GM12878 (cell line): ENCODE data around the gene MYH7B. TPM values are rescaled to one million over a fixed set of nuclear protein-coding genes. Genes with fewer than 3 reads are reported as not detected.

Experiments used
- ATAC-seq: fragments of 200-7000 bp; cut with Tn5 transposase; 3 replicates; pipeline ENCODE4 v1.9.1; 2020; ENCODE audit warnings: mild to moderate bottlenecking, moderate library complexity
- BruUV-seq: library from RNA; stranded (reverse); fragments of 400-500 nt; replicated peaks from 2 replicates; lab custom pipeline; 2021; lab: Mats Ljungman, UMichigan
- CTCF ChIA-PET: fragments of 300-600 bp; sonication (Branson Sonifier 250); formaldehyde crosslinking; extraction: SDS; loops from one replicate; lab custom pipeline; 2021; ENCODE audit warnings: inconsistent platforms; lab: Yijun Ruan, JAX
- POLR2A ChIA-PET: fragments of 350-600 bp; formaldehyde crosslinking; extraction: SDS; loops from one replicate; lab custom pipeline; 2021; ENCODE audit warnings: inconsistent platforms; lab: Charles Lee
- RAD21 ChIA-PET: fragments of 300-600 bp; sonication (Branson Sonifier 250); formaldehyde crosslinking; loops from one replicate; lab custom pipeline; 2023; ENCODE audit warnings: antibody characterized with exemption; ENCODE audit not compliant: unreplicated experiment; lab: Charles Lee
- SMC1A ChIA-PET: fragments of 300-600 bp; sonication (Branson Sonifier 250); formaldehyde crosslinking; loops from one replicate; lab custom pipeline; 2023; ENCODE audit not compliant: unreplicated experiment, uncharacterized antibody; lab: Charles Lee
- DNase-seq: peaks from one replicate; pipeline ENCODE4 v3.0.0-alpha.2; 2011; ENCODE audit warnings: low read depth, low spot score
- FAIRE-seq: peaks from 3 replicates; lab custom pipeline; 2011; peaks lifted over from hg19 to GRCh38; lab: Jason Lieb, UNC
- H2AFZ ChIP-seq: 2 replicates; pipeline ENCODE4 v1.6.0; 2011; ENCODE audit warnings: low read depth, low read length, control low read depth; ENCODE audit not compliant: control insufficient read depth
- H3K27ac ChIP-seq: 2 replicates; pipeline ENCODE4 v1.5.1; 2011; ENCODE audit warnings: control low read depth; ENCODE audit not compliant: control insufficient read depth, insufficient read depth
- H3K27me3 ChIP-seq, 2 experiments: replicated peaks in 1 of 2; 2 replicates each; pipeline versions ENCODE4 v1.6.0 to v1.6.1; 2011; ENCODE audit warnings: low read length in 1 of 2; ENCODE audit not compliant: control insufficient read depth in 2 of 2, insufficient read depth in 2 of 2
- H3K36me3 ChIP-seq, 2 experiments: 2 replicates each; pipeline ENCODE4 v1.5.1; 2011; ENCODE audit warnings: low read length in 1 of 2; ENCODE audit not compliant: control insufficient read depth in 2 of 2, insufficient read depth in 2 of 2
- H3K4me1 ChIP-seq: 2 replicates; pipeline ENCODE4 v1.6.1; 2011; ENCODE audit warnings: mild to moderate bottlenecking, low read length, moderate library complexity, mixed read lengths; ENCODE audit not compliant: control insufficient read depth, insufficient read depth
- H3K4me2 ChIP-seq: 2 replicates; pipeline ENCODE4 v1.6.0; 2011; ENCODE audit warnings: control low read depth; ENCODE audit not compliant: control insufficient read depth, insufficient read depth
- H3K4me3 ChIP-seq: fragments of 200-600 bp; sonication (generic); 2 replicates; pipeline ENCODE4 v1.5.1; 2016
- H3K79me2 ChIP-seq: 2 replicates; pipeline ENCODE4 v1.6.0; 2011; ENCODE audit warnings: low read length; ENCODE audit not compliant: control insufficient read depth, insufficient read depth
- H3K9ac ChIP-seq: 2 replicates; pipeline ENCODE4 v1.8.0; 2011; ENCODE audit warnings: low read length, control low read depth, mixed read lengths; ENCODE audit not compliant: control insufficient read depth, insufficient read depth
- H3K9me3 ChIP-seq: replicated peaks from 3 replicates; pipeline ENCODE4 v1.5.1; 2011; ENCODE audit warnings: mild to moderate bottlenecking, low read length; ENCODE audit not compliant: control insufficient read depth, insufficient read depth
- H4K20me1 ChIP-seq: 2 replicates; pipeline ENCODE4 v1.6.0; 2011; ENCODE audit not compliant: control insufficient read depth, insufficient read depth
- CEBPB ChIP-seq, 2 experiments: fragments of 150-350 bp in 1 of 2; IDR thresholded peaks; 2 replicates each; pipeline ENCODE4 v1.6.1; 2012 to 2014; ENCODE audit warnings: low read depth in 2 of 2, low read length in 2 of 2, borderline replicate concordance in 1 of 2, inconsistent platforms in 1 of 2
- FOS ChIP-seq: IDR thresholded peaks from 3 replicates; pipeline ENCODE4 v1.6.1; 2011; ENCODE audit warnings: borderline replicate concordance; ENCODE audit not compliant: insufficient read length; ENCODE audit errors: extremely low read depth
- HDAC6 ChIP-seq: fragments of 200-600 bp; sonication (generic); IDR thresholded peaks from one replicate; pipeline ENCODE4 v1.8.0; 2017; ENCODE audit warnings: antibody characterized with exemption; ENCODE audit not compliant: unreplicated experiment
- IKZF1 ChIP-seq: fragments of 450-650 bp; conservative IDR thresholded peaks from 2 replicates; pipeline ENCODE4 v1.6.1; 2017; ENCODE audit warnings: antibody characterized with exemption, mild to moderate bottlenecking
- MTA3 ChIP-seq: IDR thresholded peaks from 2 replicates; pipeline ENCODE4 v1.6.1; 2012; ENCODE audit warnings: low read length, inconsistent platforms, borderline replicate concordance
- RUNX3 ChIP-seq: IDR thresholded peaks from 2 replicates; pipeline ENCODE4 v1.6.1; 2012; ENCODE audit warnings: low read length, inconsistent platforms
- SREBF2 ChIP-seq: IDR thresholded peaks from 2 replicates; pipeline ENCODE4 v1.6.1; 2012; ENCODE audit warnings: mild to moderate bottlenecking, low read length
- STAT1 ChIP-seq: fragments of 450-650 bp; conservative IDR thresholded peaks from 2 replicates; pipeline ENCODE4 v1.6.1; 2014; ENCODE audit warnings: antibody characterized with exemption, mild to moderate bottlenecking
- ZNF207 ChIP-seq: fragments of 450-650 bp; IDR thresholded peaks from 2 replicates; pipeline ENCODE4 v1.6.1; 2014; ENCODE audit warnings: antibody characterized with exemption, mild to moderate bottlenecking, borderline replicate concordance
- WGBS: methylation state at CpG from one replicate; pipeline ENCODE4 v1.1.6; 2016; ENCODE audit warnings: low lambda C conversion rate; ENCODE audit not compliant: insufficient replicate concordance, insufficient coverage; ENCODE audit errors: missing lambda C conversion rate; 5-methylcytosine and 5-hydroxymethylcytosine counted together
- in situ Hi-C: fragments of 300-500 bp; cut with MboI; formaldehyde crosslinking; loops from 9 replicates; pipeline ENCODE4 v1.14.3; 2018; ENCODE audit warnings: mixed read lengths
- intact Hi-C: fragments of 100-400 bp; cut with micrococcal nuclease; formaldehyde crosslinking; loops from one replicate; pipeline ENCODE4 v1.14.2; 2022; ENCODE audit not compliant: unreplicated experiment
- polyA plus RNA-seq, 11 experiments: library from polyadenylated mRNA; depleted of rRNA in 4 of 11; unstranded in 6 of 11; stranded (reverse) in 5 of 11; fragments of >200 nt; fragmentation: Nextera tagmentation in 4 of 11; fragmentation: Illumina TruSeq in 1 of 11; extraction: Ambion mirVana in 4 of 11; extraction: Trizol in 1 of 11; gene quantifications; 1 replicate in 1 of 11; 2 replicates in 10 of 11; pipeline versions ENCODE4 v1.2.1 to v1.2.3, GENCODE V29; 2011 to 2016; ENCODE audit warnings: inconsistent platforms in 2 of 11, missing spikeins in 2 of 11, low read depth in 1 of 11
- total RNA-seq, 4 experiments: library from RNA; depleted of rRNA in 3 of 4; stranded (reverse); fragments of >200 nt in 3 of 4; fragmentation: Illumina TruSeq in 1 of 4; extraction: Trizol in 1 of 4; gene quantifications; 2 replicates each; pipeline versions ENCODE4 v1.2.1 to v1.2.3, GENCODE V29; 2013 to 2021
- TF ChIP-seq, protein P1 (sequence below): fragments of 450-650 bp; conservative IDR thresholded peaks from 2 replicates; pipeline ENCODE4 v1.6.1; 2017; ENCODE audit warnings: mild to moderate bottlenecking, moderate library complexity

Gene MYH7B
- total and polyA plus RNA-seq, 10 of the 15 experiments (the other 5 are each of a cell fraction or from before 2014, with no cell fraction given) = 0.01 to 0.40 (median 0.20) TPM; not detected in 3

DNA sequence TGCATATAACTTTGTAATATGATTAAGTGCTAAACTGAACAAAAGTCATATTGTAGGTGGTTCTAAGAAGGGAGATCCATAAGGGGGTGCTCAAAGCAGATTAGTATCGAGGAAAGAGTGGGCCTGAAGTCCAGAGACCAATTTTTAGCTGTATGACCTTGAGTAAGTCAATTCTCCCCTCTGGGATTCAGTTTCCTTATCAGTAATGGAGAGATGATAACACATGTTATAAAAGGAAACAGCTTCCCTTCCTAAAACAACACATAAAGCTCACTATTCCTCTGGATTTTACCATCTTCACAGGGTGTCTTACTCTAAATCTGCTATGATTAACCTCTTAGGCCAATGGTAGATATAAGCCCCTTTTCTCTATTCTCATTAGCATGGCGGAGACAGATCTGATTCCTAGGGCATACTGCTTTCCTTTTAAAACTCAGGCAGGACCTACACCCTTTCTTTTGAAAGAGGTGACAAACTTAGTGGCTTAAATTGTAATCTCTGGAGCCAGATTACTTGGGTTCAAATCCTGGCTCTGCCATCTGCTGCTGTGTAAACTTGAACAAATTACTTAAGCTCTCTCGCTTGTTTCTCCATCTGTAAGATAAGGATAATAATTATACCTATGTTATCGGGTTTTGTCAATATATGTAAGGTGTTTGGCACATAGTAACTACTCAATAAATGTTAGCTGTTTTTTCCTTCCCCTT, 39.8 kb upstream of the MYH7B start:
- ATAC-seq (no peak), FAIRE-seq (no peak), DNase-seq (no peak)
- Histone ChIP-seq H3K4me2 (no peak overlapping the region), H3K9me3 (no peaks in the 10 kb centered on the region), H3K27ac (no peak overlapping the region), H2AFZ (no peak overlapping the region), H3K9ac (no peak overlapping the region), H3K79me2 (no peaks in the 10 kb centered on the region), H3K36me3 (no peaks in the 10 kb centered on the region; a peak in 1 of 4 replicates), H4K20me1 (no peaks in the 10 kb centered on the region), H3K4me3 (no peak overlapping the region), H3K27me3 (no peaks in the 10 kb centered on the region), H3K4me1 (no peaks in the 10 kb centered on the region)
- ChIA-PET POLR2A (no interaction called here), RAD21 (no interaction called here), CTCF (interaction anchor here (1.5 kb wide), 1 partner anchor 11 kb away, joined by 3 read pairs; no protein-coding TSS in a partner anchor), SMC1A (interaction anchor here (1.0 kb wide), 1 partner anchor 38 kb away, joined by 3 read pairs; no protein-coding TSS in a partner anchor)
- TF ChIP-seq MTA3 = no peak
- no peak for TF ChIP-seq FOS
- no peak for TF ChIP-seq ZNF207
- no peak for TF ChIP-seq HDAC6
- TF ChIP-seq IKZF1 = no peak
- no TSS peak for BruUV-seq
- in situ Hi-C loops = no loop called here
- intact Hi-C loops = no loop called here
- 46% methylated on average over 4 of the region's 4 CpGs for WGBS

DNA sequence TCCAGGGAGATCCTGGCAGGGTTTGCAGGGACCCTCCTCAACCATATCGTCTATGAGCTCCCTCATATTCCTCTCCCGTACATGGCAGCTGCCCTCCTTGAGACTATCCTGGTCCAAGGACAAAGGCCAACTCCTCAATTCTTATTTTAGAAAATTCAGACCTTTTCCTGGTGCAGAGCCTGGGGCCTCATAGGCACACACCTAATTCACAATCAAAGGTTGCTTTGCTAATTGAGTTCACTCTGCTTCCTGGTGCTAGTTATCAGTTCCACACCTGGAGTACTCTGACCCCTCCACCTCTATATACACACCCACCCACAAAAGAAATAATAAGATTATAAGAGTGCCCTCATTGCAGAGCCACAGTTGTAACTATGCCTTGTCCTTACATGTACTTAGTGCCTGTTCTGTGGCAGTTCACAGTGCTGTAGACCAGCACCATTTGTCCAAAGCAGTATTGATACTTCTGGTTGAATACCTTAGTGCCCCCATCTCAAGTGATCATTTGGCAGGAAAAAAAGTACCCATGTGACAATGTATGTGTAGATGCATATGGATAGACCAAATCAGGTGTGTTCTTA, 38.8 kb upstream of the MYH7B start:
- H3K27me3 ChIP-seq = no peaks in the 10 kb centered on the region
- H3K4me2 ChIP-seq = no peak overlapping the region
- H3K9ac ChIP-seq = no peak overlapping the region
- DNase-seq (no peak), FAIRE-seq (no peak), ATAC-seq (no peak)
- H3K9me3 ChIP-seq = no peaks in the 10 kb centered on the region
- no peaks in the 10 kb centered on the region for H3K4me1 ChIP-seq
- no TSS peak for BruUV-seq
- H4K20me1 ChIP-seq = no peaks in the 10 kb centered on the region
- no peak overlapping the region for H3K4me3 ChIP-seq
- H2AFZ ChIP-seq = no peak overlapping the region
- ChIA-PET SMC1A (interaction anchor here (1.0 kb wide), 1 partner anchor 39 kb away, joined by 3 read pairs; no protein-coding TSS in a partner anchor), CTCF (interaction anchor here (0.8 to 1.5 kb wide), 3 partner anchors 11 to 43 kb away, joined by 3 read pairs; no protein-coding TSS in a partner anchor), RAD21 (no interaction called here), POLR2A (no interaction called here)
- 90% methylated on average over 2 of the region's 2 CpGs for WGBS
- in situ Hi-C loops (no loop called here), intact Hi-C loops (no loop called here)
- TF ChIP-seq CEBPB (IDR thresholded peaks at IDR 0.05; ENCODE audit: borderline replicate concordance in 1 of 2, low read depth in 2 of 2, low read length in 2 of 2) (no peak), SREBF2 (no peak), STAT1 (no peak), RUNX3 (no peak)
- TF ChIP-seq, protein P1, sequence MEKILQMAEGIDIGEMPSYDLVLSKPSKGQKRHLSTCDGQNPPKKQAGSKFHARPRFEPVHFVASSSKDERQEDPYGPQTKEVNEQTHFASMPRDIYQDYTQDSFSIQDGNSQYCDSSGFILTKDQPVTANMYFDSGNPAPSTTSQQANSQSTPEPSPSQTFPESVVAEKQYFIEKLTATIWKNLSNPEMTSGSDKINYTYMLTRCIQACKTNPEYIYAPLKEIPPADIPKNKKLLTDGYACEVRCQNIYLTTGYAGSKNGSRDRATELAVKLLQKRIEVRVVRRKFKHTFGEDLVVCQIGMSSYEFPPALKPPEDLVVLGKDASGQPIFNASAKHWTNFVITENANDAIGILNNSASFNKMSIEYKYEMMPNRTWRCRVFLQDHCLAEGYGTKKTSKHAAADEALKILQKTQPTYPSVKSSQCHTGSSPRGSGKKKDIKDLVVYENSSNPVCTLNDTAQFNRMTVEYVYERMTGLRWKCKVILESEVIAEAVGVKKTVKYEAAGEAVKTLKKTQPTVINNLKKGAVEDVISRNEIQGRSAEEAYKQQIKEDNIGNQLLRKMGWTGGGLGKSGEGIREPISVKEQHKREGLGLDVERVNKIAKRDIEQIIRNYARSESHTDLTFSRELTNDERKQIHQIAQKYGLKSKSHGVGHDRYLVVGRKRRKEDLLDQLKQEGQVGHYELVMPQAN = no peak
- no peak overlapping the region for H3K27ac ChIP-seq
- H3K36me3 ChIP-seq = no peaks in the 10 kb centered on the region; a peak in 1 of 4 replicates
- H3K79me2 ChIP-seq = no peaks in the 10 kb centered on the region
